Measurements from ENCODE around the gene GHDC. TPM values are rescaled to one million over a fixed set of nuclear protein-coding genes. Genes with fewer than 3 reads are reported as not detected.
"Not testable (repeated sequence)": the region's sequence is repeated elsewhere in the genome, so short reads cannot be mapped to it uniquely, and the experiment has no call there.

Gene GHDC
- total RNA-seq, 1 experiment from 2014 or later, result 11.5 TPM

DNA sequence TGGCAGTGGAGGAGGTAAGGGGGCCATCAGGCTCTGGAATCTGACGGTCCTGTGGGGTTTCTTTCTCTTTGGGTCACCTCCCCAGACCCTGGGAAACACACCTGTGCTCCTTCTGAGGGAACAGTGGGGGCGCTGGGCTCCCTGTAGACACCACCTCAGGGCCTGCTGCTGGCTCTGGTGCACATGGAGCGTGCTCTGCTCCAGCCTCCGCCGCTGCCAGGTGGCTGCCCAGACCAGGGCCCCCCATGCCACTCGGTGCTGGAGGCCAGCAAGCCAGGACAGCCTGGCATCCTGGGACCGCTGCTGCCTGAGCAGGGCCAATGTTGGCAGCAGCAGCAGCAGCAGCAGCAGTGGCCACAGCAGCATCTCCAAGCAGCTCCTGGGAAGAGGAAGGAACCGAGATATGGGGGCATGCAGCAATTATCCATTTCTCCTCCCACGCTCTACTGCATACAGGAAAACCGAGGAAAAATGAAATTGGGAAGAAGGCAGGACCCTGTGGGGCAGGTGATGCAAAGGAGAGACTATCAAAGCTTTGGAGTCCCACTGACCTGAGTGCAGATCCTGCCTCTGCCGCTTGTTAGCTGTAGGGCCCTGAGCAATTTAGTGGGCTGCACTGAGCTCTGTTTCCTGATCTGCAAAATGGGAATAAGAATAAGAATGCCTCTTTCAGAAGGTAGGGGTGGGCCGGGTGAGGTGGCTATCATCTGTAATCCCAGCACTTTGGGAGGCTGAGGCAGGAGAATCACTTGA, 902 bp downstream of the GHDC start:
- Histone ChIP-seq H3K4me3 (ENCODE audit: insufficient read depth, low read depth, low read length) (no peak overlapping the region; the same call in 1 of the 2 replicates), H3K27me3 (ENCODE audit: control insufficient read depth, insufficient read depth, low read length) (no peaks in the 10 kb centered on the region), H3K36me3 (replicated peaks; ENCODE audit: control insufficient read depth, insufficient read depth, low read length) (no peaks in the 10 kb centered on the region)
- DNase-seq, result peak; percentile 38

GRCh38 chr17:42192189-42193126, 1.8 kb downstream of the GHDC start:
- DNase-seq, result peak; percentile 26
- Histone ChIP-seq H3K4me3 (ENCODE audit: insufficient read depth, low read depth, low read length) (no peak overlapping the region), H3K27me3 (ENCODE audit: control insufficient read depth, insufficient read depth, low read length) (no peaks in the 10 kb centered on the region), H3K36me3 (replicated peaks; ENCODE audit: control insufficient read depth, insufficient read depth, low read length) (no peaks in the 10 kb centered on the region)

- Histone ChIP-seq H3K36me3 (replicated peaks; ENCODE audit: control insufficient read depth, insufficient read depth, low read length) (no peaks in the 10 kb centered on the region), H3K27me3 (ENCODE audit: control insufficient read depth, insufficient read depth, low read length) (no peaks in the 10 kb centered on the region), H3K4me3 (ENCODE audit: insufficient read depth, low read depth, low read length) (no peak overlapping the region)
- DNase-seq, result peak; percentile 27
Observed at GRCh38 chr17:42191275-42191608, 3.1 kb downstream of the GHDC start.

- Histone ChIP-seq H3K36me3 (replicated peaks; ENCODE audit: control insufficient read depth, insufficient read depth, low read length) (no peaks in the 10 kb centered on the region), H3K4me3 (ENCODE audit: insufficient read depth, low read depth, low read length) (no peak overlapping the region), H3K27me3 (ENCODE audit: control insufficient read depth, insufficient read depth, low read length) (peaks cover 2% of the 10 kb centered on the region)
- DNase-seq, result no peak
Observed at GRCh38 chr17:42190491-42191274, 3.6 kb downstream of the GHDC start.

DNA sequence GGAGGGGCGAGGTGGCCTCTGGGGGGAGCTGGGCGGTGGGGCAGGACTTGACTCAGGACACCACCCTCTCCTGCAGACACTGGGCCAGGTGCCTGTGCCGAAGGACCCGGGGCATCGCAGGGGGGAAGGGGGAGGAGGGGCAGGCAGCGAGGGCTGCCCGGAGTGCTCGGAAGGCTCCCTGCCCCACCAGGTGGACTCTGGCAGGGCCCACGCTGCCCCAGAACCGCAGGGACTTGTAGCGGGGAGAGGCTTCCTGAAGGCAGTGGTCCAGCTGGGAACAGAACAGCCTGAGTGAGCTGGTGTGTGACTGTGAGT, 4.7 kb downstream of the GHDC start:
- H3K4me3 ChIP-seq (ENCODE audit: insufficient read depth, low read depth, low read length), result no peak overlapping the region
- DNase-seq, result peak; percentile 54
- H3K27me3 ChIP-seq (ENCODE audit: control insufficient read depth, insufficient read depth, low read length), result peaks cover 10% of the 10 kb centered on the region
- no peaks in the 10 kb centered on the region for H3K36me3 ChIP-seq (replicated peaks; ENCODE audit: control insufficient read depth, insufficient read depth, low read length)

- peak; percentile 8 for DNase-seq
- Histone ChIP-seq H3K27me3 (ENCODE audit: control insufficient read depth, insufficient read depth, low read length) (peaks cover 14% of the 10 kb centered on the region), H3K36me3 (replicated peaks; ENCODE audit: control insufficient read depth, insufficient read depth, low read length) (no peaks in the 10 kb centered on the region), H3K4me3 (ENCODE audit: insufficient read depth, low read depth, low read length) (no peak overlapping the region)
Observed at GRCh38 chr17:42188749-42189650, 5.3 kb downstream of the GHDC start.

DNA sequence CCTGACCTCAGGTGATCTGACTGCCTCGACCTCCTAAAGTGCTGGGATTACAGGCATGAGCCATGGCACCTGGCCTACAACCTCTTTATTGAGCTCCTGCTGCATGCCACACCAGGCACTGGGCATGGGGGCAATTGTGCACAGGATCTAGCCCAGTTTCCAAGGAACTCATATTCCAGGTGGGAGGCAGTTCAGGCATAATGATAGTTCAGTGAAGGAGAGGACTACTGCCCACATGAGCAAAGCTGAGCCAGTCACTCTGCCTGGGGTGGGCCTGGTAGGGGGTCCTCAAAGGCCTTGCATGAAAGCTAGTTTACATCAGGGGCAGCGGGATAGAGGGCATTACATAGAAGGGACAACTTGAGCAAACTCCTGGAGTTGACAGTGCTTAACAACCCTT, 6.5 kb downstream of the GHDC start:
- Histone ChIP-seq H3K27me3 (ENCODE audit: control insufficient read depth, insufficient read depth, low read length) (peaks cover 24% of the 10 kb centered on the region), H3K36me3 (replicated peaks; ENCODE audit: control insufficient read depth, insufficient read depth, low read length) (no peaks in the 10 kb centered on the region), H3K4me3 (ENCODE audit: insufficient read depth, low read depth, low read length) (no peak overlapping the region)
- no peak for DNase-seq

DNA sequence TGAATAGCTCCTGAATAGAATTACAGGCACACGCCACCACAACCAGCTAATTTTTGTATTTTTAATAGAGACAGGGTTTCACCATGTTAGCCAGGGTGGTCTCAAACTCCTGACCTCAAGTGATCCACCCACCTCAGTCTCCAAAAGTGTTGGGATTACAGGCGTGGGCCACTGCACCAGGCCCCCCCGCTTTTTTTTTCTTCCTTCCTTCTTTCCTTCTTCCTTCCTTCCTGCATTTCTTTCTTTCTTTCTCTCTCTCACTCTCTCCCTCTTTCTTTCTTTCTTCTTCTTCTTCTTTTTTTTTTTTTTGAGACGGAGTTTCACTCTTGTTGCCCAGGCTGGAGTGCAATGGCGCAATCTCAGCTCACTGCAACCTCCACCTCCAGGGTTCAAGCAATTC, 8.1 kb downstream of the GHDC start:
- H3K36me3 ChIP-seq (replicated peaks; ENCODE audit: control insufficient read depth, insufficient read depth, low read length); DNase-seq; H3K4me3 ChIP-seq (ENCODE audit: insufficient read depth, low read depth, low read length): not testable (repeated sequence)
- H3K27me3 ChIP-seq (ENCODE audit: control insufficient read depth, insufficient read depth, low read length), result peaks cover 37% of the 10 kb centered on the region

DNA sequence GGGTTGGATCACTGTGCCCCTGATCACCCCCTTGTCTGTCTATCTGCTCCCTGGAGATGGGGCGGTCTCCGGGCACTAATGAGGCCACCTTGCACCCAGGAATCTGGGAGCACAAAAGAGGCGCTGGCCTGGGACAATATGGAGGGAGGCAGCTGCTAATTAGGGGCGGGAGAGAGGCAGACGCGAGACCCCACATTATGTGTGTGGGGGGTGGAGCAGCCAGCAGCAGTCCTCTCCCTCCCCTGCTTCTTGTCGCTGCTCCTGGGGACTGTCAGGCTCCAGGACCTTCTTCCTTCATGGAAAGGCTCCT, 8.7 kb downstream of the GHDC start:
- Histone ChIP-seq H3K36me3 (replicated peaks; ENCODE audit: control insufficient read depth, insufficient read depth, low read length) (no peaks in the 10 kb centered on the region), H3K4me3 (ENCODE audit: insufficient read depth, low read depth, low read length) (no peak overlapping the region), H3K27me3 (ENCODE audit: control insufficient read depth, insufficient read depth, low read length) (peaks cover 42% of the 10 kb centered on the region)
- peak; percentile 48 for DNase-seq

GRCh38 chr17:42184713-42185620, 9.3 kb downstream of the GHDC start, which contains the start of gene HCRT:
HCRT (minus strand) TSS chr17:42185452; CDS start chr17:42185365, 87 bp downstream.
- H3K36me3 ChIP-seq (replicated peaks; ENCODE audit: control insufficient read depth, insufficient read depth, low read length), result no peaks in the 10 kb centered on the region
- peaks cover 46% of the 10 kb centered on the region for H3K27me3 ChIP-seq (ENCODE audit: control insufficient read depth, insufficient read depth, low read length)
- DNase-seq, result no peak
- no peak within 1 kb of the TSS; the same call in 1 of the 2 replicates for H3K4me3 ChIP-seq (ENCODE audit: insufficient read depth, low read depth, low read length)

DNA sequence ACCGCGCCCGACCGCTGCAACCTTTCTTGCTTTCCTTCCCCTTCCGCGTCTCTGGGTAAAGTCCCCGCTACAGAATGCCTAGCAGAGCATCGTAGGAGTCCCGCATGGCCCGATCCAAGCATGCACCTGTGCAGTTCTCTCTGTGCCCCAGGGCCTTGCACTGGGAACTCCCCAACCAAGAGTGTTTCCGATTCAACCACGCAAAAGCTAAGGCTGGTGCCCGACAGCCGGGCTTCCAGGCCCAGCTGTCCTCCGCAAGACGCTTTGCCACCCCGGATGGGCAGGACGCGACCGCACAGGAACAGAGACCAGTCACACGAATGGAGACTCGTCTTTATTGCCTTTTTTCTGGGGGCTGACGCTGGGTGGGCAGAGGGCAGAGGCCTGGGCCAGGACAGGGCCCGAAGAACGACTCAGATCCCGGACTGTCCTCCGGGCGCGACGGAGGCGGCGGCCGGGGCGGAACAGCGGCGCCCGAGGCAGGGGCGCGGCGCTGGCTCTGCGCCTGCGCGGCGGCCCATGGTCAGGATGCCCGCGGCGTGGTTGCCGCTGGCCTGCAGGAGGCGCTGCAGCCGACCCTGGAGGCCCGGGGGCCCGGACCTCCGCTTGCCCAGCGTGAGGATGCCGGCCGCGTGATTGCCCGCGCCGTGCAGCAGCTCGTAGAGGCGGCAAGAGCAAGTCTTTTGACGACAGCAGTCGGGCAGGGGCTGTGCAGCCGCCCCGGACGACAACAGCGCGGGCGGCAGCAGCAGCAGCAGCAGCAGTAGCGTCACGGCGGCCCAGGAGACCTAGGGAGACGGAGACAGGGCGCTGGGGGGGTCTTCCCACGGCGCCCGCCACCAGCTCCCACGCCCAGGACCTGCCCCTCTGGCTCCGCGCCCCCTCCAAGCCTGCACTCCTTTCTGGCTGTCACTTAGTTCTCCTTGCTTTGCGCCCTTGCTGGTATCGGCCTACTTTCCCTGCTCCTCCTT, 10.3 kb downstream of the GHDC start:
- Histone ChIP-seq H3K4me3 (ENCODE audit: insufficient read depth, low read depth, low read length) (peak overlapping the region; percentile 68), H3K27me3 (ENCODE audit: control insufficient read depth, insufficient read depth, low read length) (peaks cover 46% of the 10 kb centered on the region), H3K36me3 (replicated peaks; ENCODE audit: control insufficient read depth, insufficient read depth, low read length) (no peaks in the 10 kb centered on the region)
- peak; percentile 99 for DNase-seq

GRCh38 chr17:42182927-42183734, 11.2 kb downstream of the GHDC start:
- no peaks in the 10 kb centered on the region for H3K36me3 ChIP-seq (replicated peaks; ENCODE audit: control insufficient read depth, insufficient read depth, low read length)
- H3K27me3 ChIP-seq (ENCODE audit: control insufficient read depth, insufficient read depth, low read length), result peaks cover 47% of the 10 kb centered on the region
- DNase-seq, result no peak

More at GRCh38 chr17:42182927-42183734, 11.2 kb downstream of the GHDC start:
- H3K4me3 ChIP-seq (ENCODE audit: insufficient read depth, low read depth, low read length), result peak overlapping the region; percentile 68
